ENCODE results near the gene XXYLT1.
"Not testable (repeated sequence)": the region's sequence is repeated elsewhere in the genome, so short reads cannot be mapped to it uniquely, and the experiment has no call there.

XXYLT1 gene

GRCh38 chr3:195270817-195271409, at the start of gene XXYLT1:
Gene XXYLT1 (minus strand): TSS chr3:195271159. CDS start chr3:195271058, 101 bp downstream.
- peak within 1 kb of the TSS; percentile 82 for H2AFZ ChIP-seq (ENCODE audit: low read length, unreplicated experiment)
- peak within 1 kb of the TSS; percentile 69 for H3K27ac ChIP-seq (ENCODE audit: low read depth, low read length)

GRCh38 chr3:195319060-195319459, 48.1 kb upstream of the XXYLT1 start:
- H3K4me3 ChIP-seq (ENCODE audit: low read depth, low read length) = no peak overlapping the region

More at GRCh38 chr3:195270817-195271409, at the start of gene XXYLT1:
- no peaks in the 10 kb centered on the region for H3K36me3 ChIP-seq (ENCODE audit: insufficient read depth, low read length)
- peaks cover 14% of the 10 kb centered on the region for H3K4me1 ChIP-seq (ENCODE audit: control insufficient read depth, insufficient read depth, low read length, unreplicated experiment)
- H3K79me2 ChIP-seq (ENCODE audit: control insufficient read depth, insufficient read depth, low read length, unreplicated experiment) = peaks cover 20% of the 10 kb centered on the region
- H3K4me3 ChIP-seq (ENCODE audit: low read depth, low read length) = peak within 1 kb of the TSS; percentile 99
- H3K27me3 ChIP-seq (ENCODE audit: insufficient read depth, low read length) = no peaks in the 10 kb centered on the region

GRCh38 chr3:195312714-195313113, 41.8 kb upstream of the XXYLT1 start:
- H3K79me2 ChIP-seq (ENCODE audit: control insufficient read depth, insufficient read depth, low read length, unreplicated experiment) = no peaks in the 10 kb centered on the region
- H3K4me3 ChIP-seq (ENCODE audit: low read depth, low read length) = no peak overlapping the region
- H3K36me3 ChIP-seq (ENCODE audit: insufficient read depth, low read length) = no peaks in the 10 kb centered on the region
- no peak overlapping the region for H2AFZ ChIP-seq (ENCODE audit: low read length, unreplicated experiment)
- no peak overlapping the region for H3K27ac ChIP-seq (ENCODE audit: low read depth, low read length)
- no peaks in the 10 kb centered on the region for H3K4me1 ChIP-seq (ENCODE audit: control insufficient read depth, insufficient read depth, low read length, unreplicated experiment)
- no peaks in the 10 kb centered on the region for H3K27me3 ChIP-seq (ENCODE audit: insufficient read depth, low read length)

More at GRCh38 chr3:195319060-195319459, 48.1 kb upstream of the XXYLT1 start:
- no peaks in the 10 kb centered on the region for H3K79me2 ChIP-seq (ENCODE audit: control insufficient read depth, insufficient read depth, low read length, unreplicated experiment)
- H2AFZ ChIP-seq (ENCODE audit: low read length, unreplicated experiment) = no peak overlapping the region
- peaks cover 32% of the 10 kb centered on the region for H3K36me3 ChIP-seq (ENCODE audit: insufficient read depth, low read length)
- no peak overlapping the region for H3K27ac ChIP-seq (ENCODE audit: low read depth, low read length)
- no peaks in the 10 kb centered on the region for H3K4me1 ChIP-seq (ENCODE audit: control insufficient read depth, insufficient read depth, low read length, unreplicated experiment)
- H3K27me3 ChIP-seq (ENCODE audit: insufficient read depth, low read length) = no peaks in the 10 kb centered on the region

GRCh38 chr3:195307711-195308110, 36.8 kb upstream of the XXYLT1 start:
- Histone ChIP-seq H2AFZ (ENCODE audit: low read length, unreplicated experiment) (no peak overlapping the region), H3K27me3 (ENCODE audit: insufficient read depth, low read length) (no peaks in the 10 kb centered on the region), H3K4me3 (ENCODE audit: low read depth, low read length) (no peak overlapping the region), H3K27ac (ENCODE audit: low read depth, low read length) (no peak overlapping the region), H3K79me2 (ENCODE audit: control insufficient read depth, insufficient read depth, low read length, unreplicated experiment) (no peaks in the 10 kb centered on the region), H3K36me3 (ENCODE audit: insufficient read depth, low read length) (peaks cover 2% of the 10 kb centered on the region; the same call in 1 of the 2 replicates), H3K4me1 (ENCODE audit: control insufficient read depth, insufficient read depth, low read length, unreplicated experiment) (peaks cover 2% of the 10 kb centered on the region)

- Histone ChIP-seq H3K27ac (ENCODE audit: low read depth, low read length) (no peak overlapping the region), H3K4me3 (ENCODE audit: low read depth, low read length) (no peak overlapping the region), H3K4me1 (ENCODE audit: control insufficient read depth, insufficient read depth, low read length, unreplicated experiment) (peaks cover 12% of the 10 kb centered on the region), H2AFZ (ENCODE audit: low read length, unreplicated experiment) (no peak overlapping the region), H3K79me2 (ENCODE audit: control insufficient read depth, insufficient read depth, low read length, unreplicated experiment) (no peaks in the 10 kb centered on the region), H3K27me3 (ENCODE audit: insufficient read depth, low read length) (no peaks in the 10 kb centered on the region), H3K36me3 (ENCODE audit: insufficient read depth, low read length) (peaks cover 10% of the 10 kb centered on the region; the same call in 1 of the 2 replicates)
Observed at GRCh38 chr3:195306369-195306768, 35.4 kb upstream of the XXYLT1 start.

GRCh38 chr3:195302431-195302830, 31.5 kb upstream of the XXYLT1 start:
- Histone ChIP-seq H2AFZ (ENCODE audit: low read length, unreplicated experiment) (no peak overlapping the region), H3K27me3 (ENCODE audit: insufficient read depth, low read length) (no peaks in the 10 kb centered on the region), H3K27ac (ENCODE audit: low read depth, low read length) (no peak overlapping the region), H3K4me3 (ENCODE audit: low read depth, low read length) (no peak overlapping the region), H3K79me2 (ENCODE audit: control insufficient read depth, insufficient read depth, low read length, unreplicated experiment) (no peaks in the 10 kb centered on the region), H3K4me1 (ENCODE audit: control insufficient read depth, insufficient read depth, low read length, unreplicated experiment) (peaks cover 12% of the 10 kb centered on the region), H3K36me3 (ENCODE audit: insufficient read depth, low read length) (peaks cover 18% of the 10 kb centered on the region)

- Histone ChIP-seq H2AFZ (ENCODE audit: low read length, unreplicated experiment) (no peak overlapping the region), H3K36me3 (ENCODE audit: insufficient read depth, low read length) (peaks cover 22% of the 10 kb centered on the region), H3K4me1 (ENCODE audit: control insufficient read depth, insufficient read depth, low read length, unreplicated experiment) (peaks cover 7% of the 10 kb centered on the region), H3K27me3 (ENCODE audit: insufficient read depth, low read length) (no peaks in the 10 kb centered on the region), H3K4me3 (ENCODE audit: low read depth, low read length) (no peak overlapping the region), H3K27ac (ENCODE audit: low read depth, low read length) (no peak overlapping the region), H3K79me2 (ENCODE audit: control insufficient read depth, insufficient read depth, low read length, unreplicated experiment) (no peaks in the 10 kb centered on the region)
Observed at GRCh38 chr3:195297446-195297845, 26.5 kb upstream of the XXYLT1 start.

- peaks cover 17% of the 10 kb centered on the region for H3K36me3 ChIP-seq (ENCODE audit: insufficient read depth, low read length)
Observed at GRCh38 chr3:195296662-195297061, 25.7 kb upstream of the XXYLT1 start.

GRCh38 chr3:195291121-195291520, 20.2 kb upstream of the XXYLT1 start:
- Histone ChIP-seq H3K4me3 (ENCODE audit: low read depth, low read length) (no peak overlapping the region), H3K27me3 (ENCODE audit: insufficient read depth, low read length) (no peaks in the 10 kb centered on the region), H3K27ac (ENCODE audit: low read depth, low read length) (no peak overlapping the region), H2AFZ (ENCODE audit: low read length, unreplicated experiment) (no peak overlapping the region), H3K79me2 (ENCODE audit: control insufficient read depth, insufficient read depth, low read length, unreplicated experiment) (no peaks in the 10 kb centered on the region), H3K4me1 (ENCODE audit: control insufficient read depth, insufficient read depth, low read length, unreplicated experiment) (peaks cover 14% of the 10 kb centered on the region), H3K36me3 (ENCODE audit: insufficient read depth, low read length) (peaks cover 15% of the 10 kb centered on the region; the same call in 1 of the 2 replicates)

More at GRCh38 chr3:195296662-195297061, 25.7 kb upstream of the XXYLT1 start:
- Histone ChIP-seq H3K27me3 (ENCODE audit: insufficient read depth, low read length) (no peaks in the 10 kb centered on the region), H3K4me1 (ENCODE audit: control insufficient read depth, insufficient read depth, low read length, unreplicated experiment) (no peaks in the 10 kb centered on the region), H3K79me2 (ENCODE audit: control insufficient read depth, insufficient read depth, low read length, unreplicated experiment) (no peaks in the 10 kb centered on the region), H2AFZ (ENCODE audit: low read length, unreplicated experiment) (no peak overlapping the region), H3K4me3 (ENCODE audit: low read depth, low read length) (no peak overlapping the region), H3K27ac (ENCODE audit: low read depth, low read length) (no peak overlapping the region)

- not testable (repeated sequence) for H3K79me2 ChIP-seq (ENCODE audit: control insufficient read depth, insufficient read depth, low read length, unreplicated experiment); H3K4me3 ChIP-seq (ENCODE audit: low read depth, low read length); H3K27ac ChIP-seq (ENCODE audit: low read depth, low read length); H3K27me3 ChIP-seq (ENCODE audit: insufficient read depth, low read length); H2AFZ ChIP-seq (ENCODE audit: low read length, unreplicated experiment)
- Histone ChIP-seq H3K4me1 (ENCODE audit: control insufficient read depth, insufficient read depth, low read length, unreplicated experiment) (peaks cover 18% of the 10 kb centered on the region), H3K36me3 (ENCODE audit: insufficient read depth, low read length) (peaks cover 19% of the 10 kb centered on the region; the same call in 1 of the 2 replicates)
Observed at GRCh38 chr3:195290643-195291042, 19.7 kb upstream of the XXYLT1 start.

All from ACC112 (cell line).